NCI-H345 treated with DMSO at 0.1 percent for 48 hours (cell line): ENCODE results near the gene GLDN.
A peak's percentile ranks its signal among the peaks of the same experiment; 100 is the strongest.

Experiments
- DNase-seq: peaks from one replicate; lab custom pipeline; 2025; ENCODE audit not compliant: unreplicated experiment; lab: John Stamatoyannopoulos, UW

Gene GLDN

GRCh38 chr15:51341366-51342226 lies at the start of gene GLDN:
Gene GLDN (plus strand): TSS chr15:51341655. CDS start chr15:51341685, 30 bp downstream.
- DNase-seq, result no peak

DNA sequence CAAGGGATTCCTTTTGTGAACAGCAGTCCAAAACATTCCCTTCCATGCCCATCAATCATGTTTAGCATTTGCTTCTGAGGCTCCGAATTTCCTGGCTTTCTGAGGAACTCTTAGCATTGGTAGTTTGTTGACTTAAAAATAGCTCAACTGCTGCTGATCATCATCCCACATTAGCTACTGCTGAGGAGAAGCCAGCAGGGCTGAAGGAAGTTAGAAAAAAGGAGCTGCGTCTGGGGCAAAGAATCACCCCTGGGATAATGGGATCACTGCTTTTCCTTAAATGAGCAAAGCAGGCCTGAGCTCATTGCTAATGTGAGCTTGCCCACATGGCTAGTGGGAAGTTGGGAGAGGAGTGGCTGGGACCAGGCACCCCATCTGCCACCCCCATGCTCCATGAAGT lies 42.8 kb upstream of the GLDN start:
- DNase-seq, result no peak

GRCh38 chr15:51299187-51300015 lies 42.1 kb upstream of the GLDN start:
- DNase-seq, result peak; percentile 56

- DNase-seq, result no peak
Measured at GRCh38 chr15:51302480-51302879, 39.0 kb upstream of the GLDN start.

GRCh38 chr15:51303462-51303980 lies 37.9 kb upstream of the GLDN start:
- DNase-seq, result no peak

- DNase-seq, result no peak
Measured at GRCh38 chr15:51307325-51307724, 34.1 kb upstream of the GLDN start.

DNA sequence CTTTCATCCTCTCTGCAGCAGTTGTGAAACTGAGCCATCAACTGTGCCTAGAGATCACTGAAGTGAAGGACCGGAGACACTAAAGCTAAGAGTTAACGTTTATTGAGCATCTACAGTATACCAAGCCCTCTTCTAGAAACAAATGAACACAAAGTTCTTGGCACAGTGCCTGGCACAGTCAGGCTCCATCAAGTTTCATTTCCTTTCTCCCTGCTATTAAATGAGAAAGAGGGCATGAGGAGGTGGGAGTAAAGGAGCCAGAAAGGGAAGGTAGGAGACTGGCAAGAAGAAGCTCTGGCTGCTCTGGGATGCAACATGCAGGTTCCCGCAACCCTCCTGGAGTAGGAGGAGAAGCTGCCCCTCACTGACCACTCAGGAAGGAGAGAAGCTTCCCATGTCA lies 33.6 kb upstream of the GLDN start:
- DNase-seq, result no peak

GRCh38 chr15:51310064-51310463 lies 31.4 kb upstream of the GLDN start:
- no peak for DNase-seq

DNA sequence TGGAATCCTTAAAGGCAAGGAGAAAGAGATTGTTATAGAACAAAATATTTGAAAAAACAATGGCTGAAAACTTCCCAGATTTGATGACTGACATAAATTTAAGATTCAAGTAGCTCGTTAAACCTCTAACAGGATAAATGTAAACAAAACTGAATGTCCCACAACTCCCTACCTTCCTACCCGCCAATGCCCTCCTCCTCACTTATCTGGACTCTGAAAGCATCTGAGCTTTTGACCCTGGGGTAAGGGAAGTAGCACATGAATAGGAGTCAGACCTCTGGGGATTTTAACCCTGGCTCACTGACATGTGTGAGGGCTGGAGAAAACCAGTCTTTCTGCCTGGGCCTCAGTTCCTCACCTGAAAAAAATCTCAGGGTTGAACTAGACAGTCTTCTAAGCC lies 29.9 kb upstream of the GLDN start:
- no peak for DNase-seq

DNA sequence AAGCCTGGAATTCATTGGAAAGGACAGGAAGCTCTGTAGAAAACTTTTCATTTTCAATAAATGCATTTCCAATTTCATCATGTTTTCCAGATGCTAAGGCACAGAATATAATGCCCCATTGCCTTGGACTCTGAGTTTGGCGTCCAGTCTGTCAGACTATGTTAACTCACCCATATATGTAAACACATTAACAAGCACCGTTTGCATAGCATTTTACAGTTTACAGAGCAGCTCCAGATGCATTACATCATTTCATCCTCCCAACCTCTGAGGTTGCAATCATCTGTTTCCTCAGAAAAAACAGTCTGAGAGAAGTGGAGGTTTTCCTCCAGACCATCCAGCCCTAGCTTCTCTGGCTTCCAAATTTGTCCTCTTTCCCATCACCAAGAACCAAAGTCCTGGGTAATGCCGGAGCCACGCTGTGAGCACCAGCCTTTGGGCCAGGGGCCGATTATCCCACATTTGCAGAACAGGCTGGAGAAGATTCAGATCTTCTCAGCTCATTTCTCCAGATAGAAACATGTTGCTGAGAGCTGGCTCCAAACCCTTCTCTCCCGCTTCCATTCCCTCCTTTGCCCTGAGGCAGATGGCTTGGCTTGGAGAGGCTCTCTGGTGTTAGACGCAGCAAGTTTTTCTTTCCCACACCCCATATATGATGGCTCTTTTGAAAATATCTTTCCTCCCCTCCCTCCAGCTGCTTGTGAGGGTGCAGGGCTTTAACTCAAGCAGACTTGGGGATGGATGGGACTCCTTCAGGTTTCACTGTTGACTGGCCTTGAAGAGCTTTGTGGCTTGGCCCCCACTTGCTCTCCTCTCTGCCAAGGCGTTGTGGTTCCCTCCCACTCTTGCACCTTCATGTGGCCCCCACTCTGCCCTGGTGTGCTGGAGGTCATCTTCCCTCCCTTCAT lies 29.0 kb upstream of the GLDN start:
- no peak for DNase-seq

GRCh38 chr15:51313074-51313393 lies 28.4 kb upstream of the GLDN start:
- DNase-seq, result no peak

- no peak for DNase-seq
Measured at GRCh38 chr15:51313644-51314280, 27.7 kb upstream of the GLDN start.

DNA sequence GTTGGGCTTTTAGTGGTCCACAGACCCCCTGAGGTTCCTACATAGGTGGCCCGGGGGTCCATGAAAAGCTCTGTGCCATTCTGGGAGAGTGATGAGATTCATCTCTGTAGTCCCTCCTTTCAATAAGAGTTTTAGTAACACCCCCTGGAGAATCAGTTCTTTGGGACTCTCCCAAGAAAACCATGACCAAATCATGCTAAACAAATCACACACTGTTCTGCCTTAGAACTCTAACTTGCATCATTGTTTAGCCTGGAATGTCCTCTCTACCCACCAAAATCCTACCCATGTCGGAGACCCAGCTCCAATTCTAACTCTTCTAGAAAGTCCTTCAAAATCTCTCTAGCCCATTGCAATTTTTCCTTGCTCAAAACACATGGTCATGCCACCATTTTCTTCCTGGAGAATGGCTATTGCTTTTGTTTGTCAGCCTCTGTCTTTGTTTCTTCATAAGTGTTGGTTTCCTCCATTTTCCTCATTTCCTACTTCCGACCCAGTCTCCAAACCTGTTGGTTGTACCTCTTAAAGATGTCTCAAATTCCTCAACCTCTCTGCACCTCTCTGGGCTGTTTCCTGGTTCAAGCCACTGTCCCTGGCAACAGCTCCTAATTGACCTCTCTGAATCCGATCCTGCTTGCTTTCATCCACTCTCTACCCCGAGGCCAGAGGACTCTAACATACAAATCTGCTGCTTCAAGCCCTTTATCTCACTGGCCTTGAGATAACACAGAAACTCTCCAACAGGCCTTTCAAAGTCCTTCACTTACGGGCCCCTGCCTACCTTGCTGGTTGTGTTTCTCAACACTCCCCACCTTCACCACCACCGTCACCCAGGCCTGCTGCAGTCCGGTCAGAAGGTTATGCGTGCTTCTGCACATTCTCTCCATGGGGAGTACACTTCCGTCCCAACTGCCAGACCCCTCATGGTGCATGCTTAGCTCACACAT lies 26.8 kb upstream of the GLDN start:
- DNase-seq, result no peak

DNA sequence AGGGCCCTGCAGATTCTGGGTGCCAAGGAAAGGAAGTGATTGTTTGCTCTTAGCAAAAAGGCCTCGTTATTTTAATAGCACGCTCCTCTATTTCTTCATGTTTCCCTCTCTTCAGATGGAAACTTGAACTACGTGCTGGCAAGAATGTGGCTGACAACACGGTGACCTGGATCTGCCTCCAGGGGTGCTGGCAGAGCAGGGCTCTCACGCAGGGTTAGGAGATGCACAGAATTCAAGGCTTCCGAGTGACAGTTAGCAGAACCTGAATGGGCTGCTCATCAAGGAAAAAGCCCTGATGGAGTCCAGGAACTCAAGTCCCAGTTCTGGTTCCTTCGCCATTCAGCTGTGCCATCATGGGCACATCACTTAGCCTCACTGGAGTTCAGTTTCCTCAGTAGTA lies 25.7 kb upstream of the GLDN start:
- DNase-seq, result no peak

GRCh38 chr15:51316636-51317035 lies 24.8 kb upstream of the GLDN start:
- DNase-seq, result no peak

DNA sequence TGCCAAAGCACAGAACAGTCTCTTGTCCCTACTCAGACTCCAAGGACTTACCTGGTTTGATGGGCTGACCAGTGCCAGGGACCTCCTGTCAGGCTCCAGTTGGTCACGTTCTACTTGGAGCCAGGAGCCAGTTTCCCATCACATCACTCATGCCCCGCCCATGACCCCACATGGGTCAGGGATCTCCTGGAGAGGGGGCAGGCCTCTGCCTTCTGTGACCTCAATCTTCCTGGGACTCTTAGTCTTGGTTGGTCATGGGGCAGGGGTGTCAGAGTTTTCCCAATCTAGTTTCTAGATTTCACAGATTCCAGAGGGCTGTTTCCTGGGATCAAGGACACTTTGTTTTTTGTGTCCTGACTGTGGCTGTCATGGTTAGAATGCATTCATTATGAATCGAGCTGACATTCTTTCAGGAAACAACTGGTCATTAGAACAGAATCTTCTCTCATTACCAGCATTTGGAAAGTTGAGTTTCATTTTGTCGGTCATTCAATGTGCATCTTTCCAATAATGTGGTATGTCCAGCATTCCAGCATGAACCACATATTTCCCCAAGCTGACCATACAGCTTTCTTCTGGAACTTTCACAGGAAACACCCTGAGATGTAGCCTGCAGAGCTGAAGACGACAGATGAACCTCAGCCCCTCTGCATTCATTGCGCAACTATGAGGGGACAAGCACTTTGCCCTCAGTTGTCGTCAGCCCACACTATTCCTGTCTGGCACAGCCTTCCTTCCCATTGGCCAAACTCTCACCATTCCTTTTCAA lies 22.9 kb upstream of the GLDN start:
- DNase-seq, result no peak

DNA sequence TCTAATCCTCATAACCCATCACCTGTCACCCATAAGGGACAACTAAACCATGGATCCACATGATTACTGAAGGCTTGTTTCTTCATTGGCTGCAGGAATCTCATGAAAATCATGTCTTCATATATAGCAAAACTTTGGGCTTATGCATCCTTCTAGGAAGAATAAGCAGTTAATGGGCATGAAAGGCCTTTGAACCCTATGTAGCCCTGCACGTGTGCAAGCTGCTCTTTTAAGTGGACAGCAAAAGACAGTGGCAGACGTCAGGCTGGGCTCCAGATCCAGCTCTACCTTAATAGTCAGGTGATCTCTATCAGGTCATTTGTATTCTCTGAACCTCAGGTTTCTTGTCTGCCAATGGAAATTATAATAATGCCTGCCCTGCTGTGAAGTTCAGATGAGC lies 21.9 kb upstream of the GLDN start:
- no peak for DNase-seq

GRCh38 chr15:51320843-51321242 lies 20.6 kb upstream of the GLDN start:
- DNase-seq, result no peak

- no peak for DNase-seq
Measured at GRCh38 chr15:51321316-51321715, 20.1 kb upstream of the GLDN start.
